Astrocyte of the cerebellum (primary cell): ENCODE results near the gene RAB35.

Experiments
- DNase-seq: peaks from one replicate; pipeline ENCODE4 v3.0.0-alpha.2; 2011; ENCODE audit warnings: low read depth
- H3K4me3 ChIP-seq: 2 replicates; pipeline ENCODE4 v1.5.1; 2011; ENCODE audit warnings: mild to moderate bottlenecking, low read depth, low read length, moderate library complexity
- CTCF ChIP-seq: IDR thresholded peaks from 2 replicates; pipeline ENCODE4 v1.5.1; 2012; ENCODE audit warnings: low read length, low read depth, moderate library complexity, mild to moderate bottlenecking; ENCODE audit errors: missing control alignments
- in situ Hi-C: cut with HindIII; loops from 2 replicates; pipeline ENCODE4 v1.10.0; 2017; ENCODE audit warnings: low sequenced_read_pairs

The RAB35 gene

DNA sequence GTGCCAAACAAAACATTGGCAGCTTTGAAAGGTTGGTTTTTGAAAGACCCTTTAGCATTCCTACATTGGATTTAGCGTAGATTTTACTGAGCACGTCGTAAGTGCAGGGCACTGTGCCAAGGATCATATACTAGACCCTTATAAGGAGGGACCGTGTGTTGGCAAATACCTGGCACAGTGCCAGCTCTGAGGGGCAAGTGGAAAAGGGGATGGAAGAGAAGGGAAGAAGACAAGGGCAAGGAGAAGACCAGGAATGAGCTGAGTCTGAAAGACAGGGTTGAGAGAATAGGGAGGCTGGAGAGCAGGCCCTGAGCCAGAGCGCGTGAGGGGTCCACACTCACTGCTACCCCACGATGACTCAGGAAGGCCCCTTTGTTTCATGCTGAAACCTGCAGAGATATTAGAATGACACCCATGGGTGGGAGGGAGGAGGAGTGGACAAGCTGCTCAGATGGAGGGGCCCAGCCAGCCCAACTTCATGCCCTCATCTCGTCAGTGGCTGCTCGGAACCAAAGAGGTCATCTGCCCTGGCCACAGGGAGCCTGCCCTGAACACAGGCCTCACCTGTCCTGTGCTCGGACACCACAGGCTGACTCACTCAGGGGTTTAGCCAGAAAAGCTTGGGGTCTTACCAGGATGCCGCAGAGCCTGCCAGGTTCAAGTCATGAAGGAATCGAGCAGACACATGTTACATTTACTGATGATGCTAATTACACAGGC is 25.0 kb downstream of the RAB35 start:
- H3K4me3 ChIP-seq = no peak overlapping the region
- in situ Hi-C loops = no loop called here
- no peak for TF ChIP-seq CTCF
- no peak for DNase-seq

GRCh38 chr12:120090626-120091295 is 25.8 kb downstream of the RAB35 start:
- TF ChIP-seq CTCF = no peak
- DNase-seq = no peak
- in situ Hi-C loops = no loop called here

GRCh38 chr12:120090206-120090605 is 26.3 kb downstream of the RAB35 start:
- DNase-seq = no peak
- in situ Hi-C loops = no loop called here
- no peak for TF ChIP-seq CTCF
- H3K4me3 ChIP-seq = no peak overlapping the region

More at GRCh38 chr12:120090626-120091295, 25.8 kb downstream of the RAB35 start:
- H3K4me3 ChIP-seq = no peak overlapping the region

DNA sequence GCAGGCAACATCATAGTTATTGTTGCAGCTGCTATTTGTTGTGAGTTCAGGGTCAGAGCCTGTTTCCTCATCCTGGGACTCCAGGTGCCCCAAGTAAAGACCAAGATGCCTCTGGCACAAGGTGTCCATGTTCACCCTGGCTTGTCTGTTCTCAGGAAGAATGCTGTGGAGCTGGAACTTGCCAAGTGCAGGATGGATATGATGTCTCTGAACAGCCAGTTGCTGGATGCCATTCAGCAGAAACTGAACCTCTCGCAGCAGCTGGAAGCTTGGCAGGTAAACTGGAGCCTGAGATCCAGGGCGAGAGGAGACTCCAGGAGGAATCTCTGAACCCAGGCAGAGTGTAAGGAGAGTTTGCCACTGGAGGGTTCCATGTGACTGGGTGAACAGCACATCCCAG is 26.8 kb downstream of the RAB35 start:
- no peak for DNase-seq
- in situ Hi-C loops = no loop called here
- TF ChIP-seq CTCF = no peak
- H3K4me3 ChIP-seq = no peak overlapping the region

DNA sequence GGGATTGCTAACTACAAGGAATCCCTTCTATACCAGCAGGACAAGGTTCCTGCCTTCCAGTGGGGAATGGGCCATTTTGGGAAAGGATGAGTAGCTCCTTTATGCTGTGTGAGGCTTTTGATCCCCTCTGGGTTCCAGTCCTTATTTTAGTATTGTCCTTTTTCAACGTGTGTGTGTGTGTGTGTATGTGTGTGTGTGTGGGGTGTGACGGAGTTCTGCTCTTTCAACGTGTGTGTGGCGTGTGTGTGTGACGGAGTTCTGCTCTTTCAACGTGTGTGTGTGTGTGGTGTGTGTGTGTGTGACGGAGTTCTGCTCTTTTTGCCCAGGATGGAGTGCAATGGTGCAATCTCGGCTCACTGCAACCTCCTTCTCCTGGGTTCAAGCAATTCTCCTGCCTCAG is 27.4 kb downstream of the RAB35 start:
- no peak for DNase-seq
- in situ Hi-C loops = no loop called here
- TF ChIP-seq CTCF = no peak
- H3K4me3 ChIP-seq = no peak overlapping the region

- in situ Hi-C loops = no loop called here
- peak overlapping the region; percentile 44 for H3K4me3 ChIP-seq
- peak; percentile 97 for TF ChIP-seq CTCF
- peak; percentile 96 for DNase-seq
Measured at GRCh38 chr12:120086801-120087621, 29.5 kb downstream of the RAB35 start.
